Naive B cell (primary cell): ENCODE measurements around the gene SYTL1. TPM values are rescaled to one million over a fixed set of nuclear protein-coding genes. Genes with fewer than 3 reads are reported as not detected.

ENCODE experiments used
- ATAC-seq, 2 donors: fragments of 150-1000 bp; cut with Tn5 transposase; 2 replicates each; pipeline ENCODE4 v1.10.0; 2021; ENCODE audit warnings: low read depth in 2 of 2, mild to moderate bottlenecking in 2 of 2, moderate library complexity in 2 of 2
- DNase-seq: peaks from one replicate; pipeline ENCODE4 v3.0.0; 2022
- H3K27ac Mint-ChIP-seq, 6 donors: one replicate each; pipeline ENCODE4 v1.8.0; 2020 to 2022; ENCODE audit warnings: mild to moderate bottlenecking in 6 of 6, mixed read lengths in 6 of 6, moderate library complexity in 5 of 6, inconsistent platforms in 2 of 6
- H3K27me3 Mint-ChIP-seq, 3 donors: one replicate each; pipeline ENCODE4 v1.8.0; 2021 to 2022; ENCODE audit warnings: mixed read lengths in 3 of 3, mild to moderate bottlenecking in 1 of 3
- H3K36me3 Mint-ChIP-seq, 2 donors: one replicate each; pipeline ENCODE4 v1.8.0; 2020 to 2022; ENCODE audit warnings: mixed read lengths in 2 of 2, inconsistent platforms in 1 of 2, mild to moderate bottlenecking in 1 of 2
- H3K4me1 Mint-ChIP-seq, 3 donors: one replicate each; pipeline ENCODE4 v1.8.0; 2020 to 2022; ENCODE audit warnings: mixed read lengths in 3 of 3, inconsistent platforms in 1 of 3, mild to moderate bottlenecking in 1 of 3, moderate library complexity in 1 of 3
- H3K4me3 Mint-ChIP-seq, 8 donors: one replicate each; pipeline ENCODE4 v1.8.0; 2020 to 2022; ENCODE audit warnings: mild to moderate bottlenecking in 8 of 8, mixed read lengths in 8 of 8, moderate library complexity in 8 of 8, inconsistent platforms in 2 of 8
- H3K9me3 Mint-ChIP-seq, 7 donors: one replicate each; pipeline ENCODE4 v1.8.0; 2020 to 2022; ENCODE audit warnings: mixed read lengths in 7 of 7, mild to moderate bottlenecking in 5 of 7, inconsistent platforms in 2 of 7, moderate library complexity in 1 of 7
- polyA plus RNA-seq, 6 donors: library from polyadenylated mRNA; unstranded; fragments of 300-500 nt; fragmentation: Illumina TruSeq; gene quantifications; one replicate each; pipeline ENCODE4 v1.2.3, GENCODE V29; 2021; ENCODE audit warnings: low read depth in 6 of 6

The SYTL1 gene
- polyA plus RNA-seq, 6 donors from 2014 or later: 63.3 to 110 (median 79.9) TPM

DNA sequence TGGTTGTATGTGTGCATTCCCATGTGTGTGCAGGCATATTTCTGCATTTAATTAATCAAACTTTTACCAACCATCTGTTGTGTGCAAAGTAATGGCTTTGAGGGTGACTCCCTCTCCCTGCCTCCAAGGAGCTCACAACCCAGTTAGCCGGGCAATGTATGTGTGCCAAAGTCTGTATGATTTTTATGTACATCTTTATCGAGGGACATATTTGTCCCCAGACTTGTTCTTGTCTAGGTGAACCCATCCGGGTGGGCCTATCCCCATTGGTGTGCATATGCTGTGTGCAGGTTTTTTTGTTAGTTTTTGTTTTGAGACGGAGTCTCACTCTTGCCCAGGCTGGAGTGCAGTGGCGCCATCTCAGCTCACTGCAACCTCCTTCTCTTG is 1.8 kb downstream of the SYTL1 start:
- H3K36me3 Mint-ChIP-seq: peaks cover 0 to 8% of the 10 kb centered on the region in 2 donors
- H3K27me3 Mint-ChIP-seq: no peaks in the 10 kb centered on the region
- H3K9me3 Mint-ChIP-seq: peaks cover 0 to 7% (median 0%) of the 10 kb centered on the region in 7 donors
- peaks cover 59 to 76% (median 72%) of the 10 kb centered on the region in 3 donors for H3K4me1 Mint-ChIP-seq
- DNase-seq (no peak), ATAC-seq (no peak)
- peak overlapping the region; percentile 87 to 98 (median 94) for H3K27ac Mint-ChIP-seq
- peak overlapping the region; percentile 87 to 98 (median 93) for H3K4me3 Mint-ChIP-seq

GRCh38 chr1:27345272-27345671 is 3.5 kb downstream of the SYTL1 start:
- no peak for DNase-seq
- Mint-ChIP-seq H3K27me3 (no peaks in the 10 kb centered on the region), H3K4me3 (peak overlapping the region in 4 of 8 donors; percentile 9 to 86 (median 49)), H3K27ac (peak overlapping the region in 2 of 6 donors; percentile 18 to 86), H3K4me1 (peaks cover 45 to 64% (median 56%) of the 10 kb centered on the region in 3 donors), H3K9me3 (no peaks in the 10 kb centered on the region), H3K36me3 (peaks cover 0 to 8% of the 10 kb centered on the region in 2 donors)
- ATAC-seq: no peak

- Mint-ChIP-seq H3K27ac (peak overlapping the region in 1 of 6 donors; percentile 28), H3K27me3 (no peaks in the 10 kb centered on the region), H3K4me1 (peaks cover 37 to 53% (median 45%) of the 10 kb centered on the region in 3 donors), H3K4me3 (peak overlapping the region in 3 of 8 donors; percentile 30 to 70 (median 69)), H3K36me3 (peaks cover 0 to 8% of the 10 kb centered on the region in 2 donors), H3K9me3 (no peaks in the 10 kb centered on the region)
- DNase-seq (no peak), ATAC-seq (no peak)
Observed at GRCh38 chr1:27346357-27346756, 4.5 kb downstream of the SYTL1 start.

GRCh38 chr1:27346991-27347624 is 5.3 kb downstream of the SYTL1 start:
- Mint-ChIP-seq H3K4me1 (peaks cover 31 to 46% (median 40%) of the 10 kb centered on the region in 3 donors), H3K4me3 (peak overlapping the region in 1 of 8 donors; percentile 24), H3K36me3 (peaks cover 0 to 8% of the 10 kb centered on the region in 2 donors), H3K27me3 (no peaks in the 10 kb centered on the region), H3K27ac (peak overlapping the region in 4 of 6 donors; percentile 28 to 67 (median 48)), H3K9me3 (no peaks in the 10 kb centered on the region)
- ATAC-seq: no peak
- no peak for DNase-seq

DNA sequence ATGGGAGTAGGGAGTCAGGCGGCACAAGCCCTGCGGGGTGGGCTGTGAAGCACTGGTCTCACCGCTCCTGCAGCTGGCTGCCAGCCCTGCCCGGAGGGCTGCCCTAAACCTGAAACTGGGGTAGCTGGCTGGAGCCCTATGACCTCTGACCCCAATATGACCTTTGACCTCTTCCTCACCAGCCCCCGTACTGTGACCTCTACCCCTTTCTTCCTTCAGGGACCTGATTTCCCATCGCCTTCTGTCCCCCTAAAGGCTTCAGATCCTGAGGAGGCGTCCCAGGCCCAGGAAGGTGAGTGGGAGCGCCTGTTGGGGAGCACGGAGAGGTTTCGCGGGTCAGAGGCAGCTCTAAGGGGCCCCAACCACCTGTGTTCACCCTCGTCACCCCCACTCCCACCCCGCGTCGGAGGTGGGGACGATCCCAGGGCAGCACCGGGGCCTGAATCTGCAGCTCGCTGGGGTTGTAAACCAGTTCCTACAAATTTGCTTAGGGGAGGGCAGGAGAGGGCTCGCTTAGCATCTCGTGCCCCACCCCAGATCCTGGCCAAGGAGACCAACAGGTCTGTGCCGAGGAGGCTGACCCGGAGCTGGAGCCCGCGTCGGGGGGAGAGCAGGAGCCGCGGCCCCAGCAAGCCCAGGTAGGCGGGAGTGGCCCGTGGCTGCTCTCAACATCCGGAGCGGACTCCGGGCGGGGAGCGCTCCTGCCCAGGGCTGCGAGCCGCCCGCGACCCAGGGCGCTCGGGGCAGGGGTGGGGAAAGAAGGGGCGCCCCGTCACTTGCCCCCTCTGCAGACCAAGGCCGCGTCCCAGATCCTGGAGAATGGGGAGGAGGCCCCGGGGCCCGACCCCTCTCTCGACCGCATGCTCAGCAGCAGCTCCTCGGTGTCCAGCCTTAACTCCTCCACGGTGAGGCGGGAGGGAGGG is 7.3 kb downstream of the SYTL1 start:
- peak; percentile 70 to 86 for ATAC-seq
- H3K4me1 Mint-ChIP-seq: peaks cover 16 to 26% (median 26%) of the 10 kb centered on the region in 3 donors
- no peaks in the 10 kb centered on the region for H3K27me3 Mint-ChIP-seq
- no peak overlapping the region for H3K27ac Mint-ChIP-seq
- H3K9me3 Mint-ChIP-seq: no peaks in the 10 kb centered on the region
- peaks cover 0 to 8% of the 10 kb centered on the region in 2 donors for H3K36me3 Mint-ChIP-seq
- DNase-seq: peak; percentile 17
- peak overlapping the region in 5 of 8 donors; percentile 20 to 78 (median 51) for H3K4me3 Mint-ChIP-seq

DNA sequence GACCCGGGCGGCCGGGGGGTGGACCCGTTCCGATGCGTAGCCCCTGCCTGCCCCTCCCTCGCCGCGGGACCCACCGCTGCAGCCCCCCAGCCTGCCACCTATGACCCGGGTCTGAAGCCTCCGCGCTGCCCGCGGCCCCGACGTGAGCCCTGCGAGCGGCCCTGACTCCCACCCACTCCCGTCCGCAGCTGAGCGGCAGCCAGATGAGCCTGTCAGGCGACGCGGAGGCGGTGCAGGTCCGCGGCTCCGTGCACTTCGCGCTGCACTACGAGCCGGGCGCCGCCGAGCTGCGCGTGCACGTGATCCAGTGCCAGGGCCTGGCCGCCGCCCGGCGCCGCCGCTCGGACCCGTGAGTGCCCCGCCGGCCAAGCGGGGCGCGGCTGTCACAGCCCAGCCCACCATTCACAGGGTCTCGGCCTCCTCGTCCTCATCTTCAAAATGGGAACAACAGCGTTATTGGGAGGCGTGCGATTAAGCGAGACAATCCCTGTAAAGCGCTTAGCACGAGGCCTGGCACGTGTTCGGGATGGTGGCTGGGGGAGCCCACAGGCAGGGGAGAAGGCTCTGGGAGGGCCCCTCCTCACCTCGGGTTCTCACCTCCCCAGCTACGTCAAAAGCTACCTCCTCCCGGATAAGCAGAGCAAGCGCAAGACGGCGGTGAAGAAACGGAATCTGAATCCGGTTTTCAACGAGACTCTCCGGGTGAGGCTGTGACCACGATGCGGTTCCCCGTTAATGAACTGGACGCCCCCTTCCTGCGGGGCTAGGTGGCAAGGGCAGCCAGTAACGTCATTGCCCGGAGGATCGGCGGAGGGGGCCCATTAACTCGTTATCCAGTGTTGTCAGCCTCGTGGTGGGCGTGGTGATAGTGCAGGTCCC is 8.2 kb downstream of the SYTL1 start:
- H3K27me3 Mint-ChIP-seq: no peaks in the 10 kb centered on the region
- peak; percentile 64 to 71 for ATAC-seq
- no peak overlapping the region for H3K27ac Mint-ChIP-seq
- H3K4me3 Mint-ChIP-seq: peak overlapping the region in 2 of 8 donors; percentile 12 to 26
- peaks cover 13 to 22% (median 20%) of the 10 kb centered on the region in 3 donors for H3K4me1 Mint-ChIP-seq
- no peaks in the 10 kb centered on the region for H3K9me3 Mint-ChIP-seq
- H3K36me3 Mint-ChIP-seq: peaks cover 0 to 8% of the 10 kb centered on the region in 2 donors
- no peak for DNase-seq

DNA sequence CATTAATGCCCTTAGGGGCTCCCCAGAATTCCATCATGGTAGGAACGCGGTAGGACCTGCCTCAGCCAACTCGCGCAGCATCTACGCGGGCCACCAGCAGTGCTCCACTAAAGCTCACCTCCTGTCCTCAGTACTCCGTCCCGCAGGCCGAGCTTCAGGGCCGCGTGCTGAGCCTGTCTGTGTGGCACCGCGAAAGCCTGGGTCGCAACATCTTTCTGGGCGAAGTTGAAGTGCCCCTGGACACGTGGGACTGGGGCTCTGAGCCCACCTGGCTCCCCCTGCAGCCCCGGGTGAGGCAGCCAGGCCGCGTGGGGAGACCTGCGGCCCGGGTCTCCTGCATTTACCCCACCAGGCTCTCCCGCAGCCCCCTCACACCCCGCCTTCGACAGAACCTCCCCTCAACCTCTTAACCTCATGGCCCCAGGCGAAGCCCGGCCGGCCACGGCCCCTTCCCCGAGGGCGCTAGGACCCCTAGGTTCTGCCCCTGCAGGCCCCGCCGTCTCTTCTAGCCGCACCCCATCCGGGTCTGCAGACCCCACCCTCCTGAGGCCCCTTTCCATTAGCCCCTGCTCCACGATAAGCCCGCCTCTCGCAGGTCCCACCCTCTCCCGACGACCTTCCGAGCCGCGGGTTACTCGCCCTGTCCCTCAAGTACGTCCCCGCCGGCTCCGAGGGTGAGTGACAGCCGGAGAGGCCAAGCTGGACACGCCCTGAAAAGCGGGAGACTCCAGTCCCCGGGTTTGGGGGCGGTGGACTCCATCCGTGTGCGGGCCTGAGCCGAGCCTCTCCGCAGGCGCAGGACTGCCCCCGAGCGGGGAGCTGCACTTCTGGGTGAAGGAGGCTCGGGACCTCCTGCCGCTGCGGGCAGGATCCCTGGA is 9.1 kb downstream of the SYTL1 start:
- H3K27ac Mint-ChIP-seq: no peak overlapping the region
- H3K4me3 Mint-ChIP-seq: no peak overlapping the region
- H3K36me3 Mint-ChIP-seq: peaks cover 0 to 5% of the 10 kb centered on the region in 2 donors
- DNase-seq (no peak), ATAC-seq (no peak)
- peaks cover 18 to 26% (median 22%) of the 10 kb centered on the region in 3 donors for H3K4me1 Mint-ChIP-seq
- H3K27me3 Mint-ChIP-seq: no peaks in the 10 kb centered on the region
- H3K9me3 Mint-ChIP-seq: no peaks in the 10 kb centered on the region

DNA sequence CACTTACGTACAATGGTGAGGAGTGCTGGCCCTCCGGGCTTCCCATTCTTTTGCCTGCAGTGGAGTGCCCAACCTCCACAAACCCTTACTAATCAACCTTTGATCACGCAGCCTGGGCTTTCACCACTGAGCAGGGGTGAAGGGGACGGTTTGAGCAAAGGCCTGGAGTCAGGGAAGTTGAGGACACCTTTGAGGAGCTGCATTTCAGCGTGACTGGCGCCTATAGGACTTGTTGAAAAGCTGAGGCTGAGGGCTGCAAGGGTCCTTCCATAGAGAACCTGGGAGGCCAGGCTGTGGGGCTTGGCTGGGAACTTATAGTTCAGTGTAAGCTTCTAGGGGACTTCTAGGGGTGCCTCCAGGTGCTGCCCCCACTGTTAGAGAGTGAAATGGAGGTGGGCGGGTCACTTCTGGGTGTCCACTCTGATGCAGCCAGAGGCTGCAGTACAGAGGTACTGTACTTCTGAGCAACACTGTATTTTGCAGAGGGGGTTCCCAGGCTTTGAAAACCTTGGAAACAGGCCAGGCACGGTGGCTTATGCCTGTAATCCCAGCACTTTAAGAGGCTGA is 9.8 kb downstream of the SYTL1 start:
- Mint-ChIP-seq H3K4me1 (peaks cover 14 to 28% (median 17%) of the 10 kb centered on the region in 3 donors), H3K9me3 (no peaks in the 10 kb centered on the region), H3K27ac (no peak overlapping the region), H3K27me3 (no peaks in the 10 kb centered on the region), H3K4me3 (no peak overlapping the region), H3K36me3 (no peaks in the 10 kb centered on the region)
- DNase-seq (no peak), ATAC-seq (no peak)

DNA sequence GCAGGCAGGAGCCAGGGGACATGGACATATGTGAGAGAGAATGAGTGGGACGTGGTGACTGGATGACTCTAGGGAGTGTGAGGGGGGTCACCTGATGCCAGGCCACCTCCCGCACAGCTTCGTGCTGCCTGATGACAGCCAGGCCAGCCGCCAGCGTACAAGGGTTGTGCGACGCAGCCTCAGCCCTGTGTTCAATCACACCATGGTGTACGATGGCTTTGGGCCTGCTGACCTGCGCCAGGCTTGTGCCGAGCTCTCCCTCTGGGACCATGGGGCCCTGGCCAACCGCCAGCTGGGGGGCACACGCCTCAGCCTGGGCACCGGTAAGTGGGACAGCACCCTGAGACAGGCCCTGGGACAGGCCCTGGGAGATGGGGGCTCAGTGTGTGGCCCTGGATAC is 11.3 kb downstream of the SYTL1 start:
- Mint-ChIP-seq H3K4me1 (peaks cover 10 to 28% (median 12%) of the 10 kb centered on the region in 3 donors), H3K36me3 (no peaks in the 10 kb centered on the region), H3K27me3 (no peaks in the 10 kb centered on the region), H3K4me3 (no peak overlapping the region), H3K9me3 (no peaks in the 10 kb centered on the region), H3K27ac (peak overlapping the region in 1 of 6 donors; percentile 18)
- ATAC-seq: no peak
- no peak for DNase-seq

GRCh38 chr1:27353629-27354028 is 11.8 kb downstream of the SYTL1 start:
- peak overlapping the region in 2 of 6 donors; percentile 18 to 75 for H3K27ac Mint-ChIP-seq
- no peak overlapping the region for H3K4me3 Mint-ChIP-seq
- H3K9me3 Mint-ChIP-seq: no peaks in the 10 kb centered on the region
- H3K4me1 Mint-ChIP-seq: peaks cover 10 to 29% (median 11%) of the 10 kb centered on the region in 3 donors
- no peak for DNase-seq
- no peaks in the 10 kb centered on the region for H3K36me3 Mint-ChIP-seq
- ATAC-seq: no peak
- no peaks in the 10 kb centered on the region for H3K27me3 Mint-ChIP-seq

DNA sequence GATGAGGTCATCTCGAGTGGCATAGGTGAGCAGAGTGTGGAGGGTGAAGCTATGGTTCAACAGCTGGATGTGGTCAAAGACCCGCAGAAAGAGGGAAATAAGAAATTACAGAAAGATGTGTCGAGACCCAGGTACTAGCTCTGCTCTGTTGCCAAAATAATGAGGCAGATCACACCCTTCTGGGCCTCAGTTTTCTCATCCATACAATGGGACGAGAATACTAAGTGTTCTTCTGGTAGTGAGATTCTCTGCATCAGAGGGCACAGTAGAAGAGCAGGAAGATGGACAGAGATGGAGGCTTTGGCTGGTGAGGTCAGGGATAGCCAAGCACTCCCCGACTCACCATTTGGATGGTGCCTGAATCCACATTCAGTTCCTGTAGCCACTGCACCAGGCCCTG is 13.9 kb downstream of the SYTL1 start:
- Mint-ChIP-seq H3K27ac (peak overlapping the region in 2 of 6 donors; percentile 86 to 94), H3K4me1 (peaks cover 27 to 49% (median 27%) of the 10 kb centered on the region in 3 donors), H3K4me3 (peak overlapping the region in 6 of 8 donors; percentile 8 to 70 (median 29)), H3K27me3 (no peaks in the 10 kb centered on the region), H3K36me3 (no peaks in the 10 kb centered on the region), H3K9me3 (no peaks in the 10 kb centered on the region)
- ATAC-seq (no peak), DNase-seq (no peak)

DNA sequence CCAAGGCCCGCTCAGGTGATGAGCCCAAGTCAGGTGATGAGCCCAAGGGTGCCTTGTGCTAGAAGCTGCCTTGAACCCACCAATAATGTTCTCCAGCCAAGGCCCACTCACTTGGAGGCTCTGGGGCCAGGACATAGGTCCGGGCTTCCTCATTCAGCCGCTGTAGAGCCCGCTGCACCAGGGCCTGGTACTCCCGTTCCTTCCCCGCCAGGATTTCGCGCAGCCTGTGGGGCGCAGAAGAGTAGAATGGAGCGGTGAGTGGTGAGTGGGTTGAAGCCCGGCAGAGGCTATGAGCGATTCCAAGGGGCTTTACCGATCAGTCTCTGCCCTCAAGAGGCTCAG is 14.4 kb downstream of the SYTL1 start:
- H3K4me1 Mint-ChIP-seq: peaks cover 32 to 52% (median 33%) of the 10 kb centered on the region in 3 donors
- peak overlapping the region; percentile 50 to 84 (median 66) for H3K4me3 Mint-ChIP-seq
- DNase-seq: no peak
- H3K36me3 Mint-ChIP-seq: no peaks in the 10 kb centered on the region
- H3K27ac Mint-ChIP-seq: peak overlapping the region in 2 of 6 donors; percentile 51 to 56
- H3K9me3 Mint-ChIP-seq: no peaks in the 10 kb centered on the region
- ATAC-seq: no peak
- no peaks in the 10 kb centered on the region for H3K27me3 Mint-ChIP-seq
